GM18868 (cell line): Measurements from ENCODE around the gene TEAD2.
"Not testable (repeated sequence)": the region's sequence is repeated elsewhere in the genome, so short reads cannot be mapped to it uniquely, and the experiment has no call there.

ENCODE experiments used
- ATAC-seq: cut with Tn5 transposase; IDR thresholded peaks from one replicate; pipeline ENCODE4 v1.9.1; 2021; ENCODE audit warnings: mild to moderate bottlenecking, moderate library complexity; ENCODE audit not compliant: unreplicated experiment

Gene TEAD2

DNA sequence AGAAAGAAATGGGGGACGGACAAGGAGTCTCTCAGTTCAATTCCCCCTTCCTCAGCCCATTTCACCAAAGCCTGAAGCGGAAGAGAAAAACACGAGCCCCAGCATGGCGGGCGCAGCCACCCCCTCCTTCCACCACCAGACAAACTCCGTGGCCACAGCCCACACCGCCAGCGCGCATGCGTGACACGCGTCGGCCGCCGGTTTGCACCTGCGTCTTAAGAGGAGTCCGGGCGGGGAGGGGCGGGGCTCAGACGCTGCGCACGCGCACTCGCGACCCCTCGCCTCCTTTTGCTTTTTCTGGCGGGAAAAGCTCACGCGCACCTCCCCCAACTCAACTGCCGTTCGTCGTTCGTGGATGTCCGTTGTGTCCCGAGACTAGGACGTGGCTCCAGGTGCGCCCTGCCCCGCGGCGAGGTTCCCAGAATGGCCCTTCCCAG is 25.7 kb upstream of the TEAD2 start, which contains the start of gene KASH5:
Gene KASH5, plus strand, starts transcription at position 314 of the 437 bp plus-strand sequence. CDS start 2,635 bp downstream, outside the sequence.
- no peak for ATAC-seq

DNA sequence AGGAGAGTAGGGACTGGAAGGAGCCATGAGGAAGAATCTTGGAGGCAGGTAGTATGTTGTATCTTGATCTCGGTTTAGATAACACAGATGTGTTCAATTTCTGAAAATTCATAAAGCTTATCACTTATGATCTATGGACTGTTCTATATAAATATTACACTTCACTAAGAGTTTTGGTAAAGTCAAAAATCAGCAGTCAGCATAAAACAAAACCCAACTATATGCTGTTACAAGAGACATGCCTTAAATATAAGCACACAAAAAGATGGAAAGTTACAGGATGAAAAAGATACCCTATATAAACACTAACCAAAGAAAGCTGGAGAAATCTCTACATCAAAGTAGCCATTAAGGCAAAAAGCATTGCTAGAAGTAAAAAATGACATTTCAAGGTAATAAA is 21.4 kb upstream of the TEAD2 start:
- no peak for ATAC-seq

DNA sequence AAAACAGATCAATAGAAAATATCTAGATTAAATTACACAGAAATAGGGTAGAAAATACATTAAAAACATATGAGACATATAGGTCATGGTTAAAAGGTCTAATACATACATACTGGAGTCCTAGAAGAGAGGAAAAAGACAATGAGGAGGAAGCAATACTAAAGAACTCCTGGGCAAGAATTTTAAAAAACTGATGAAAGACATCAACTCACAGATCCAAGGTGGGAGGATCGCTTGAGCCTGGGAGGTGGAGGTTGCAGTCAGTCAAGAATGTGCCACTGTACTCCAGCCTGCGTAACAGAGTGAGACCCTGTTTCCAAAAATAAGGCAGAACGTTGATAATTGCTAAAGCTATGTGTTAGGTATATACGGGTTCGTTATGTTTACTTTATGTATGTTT is 20.4 kb upstream of the TEAD2 start:
- no peak for ATAC-seq

DNA sequence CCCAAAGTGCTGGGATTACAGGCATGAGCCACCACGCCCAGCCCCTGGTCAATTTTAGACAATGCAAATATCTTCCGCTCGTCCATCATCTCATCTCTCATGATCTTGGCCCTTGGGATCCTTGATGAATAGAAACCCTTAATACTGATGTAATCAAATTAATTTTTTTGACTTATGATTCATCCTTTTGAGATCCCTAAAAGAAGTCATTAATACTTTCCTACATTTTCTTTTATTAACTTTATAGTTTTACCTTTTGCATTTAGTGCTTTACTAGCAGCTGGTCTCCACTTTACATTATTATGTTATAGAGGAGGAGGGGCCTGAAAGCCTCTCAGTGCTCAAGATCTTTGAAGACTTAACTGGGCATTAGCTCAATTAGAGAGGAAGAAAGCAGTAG is 18.2 kb upstream of the TEAD2 start:
- ATAC-seq: no peak

DNA sequence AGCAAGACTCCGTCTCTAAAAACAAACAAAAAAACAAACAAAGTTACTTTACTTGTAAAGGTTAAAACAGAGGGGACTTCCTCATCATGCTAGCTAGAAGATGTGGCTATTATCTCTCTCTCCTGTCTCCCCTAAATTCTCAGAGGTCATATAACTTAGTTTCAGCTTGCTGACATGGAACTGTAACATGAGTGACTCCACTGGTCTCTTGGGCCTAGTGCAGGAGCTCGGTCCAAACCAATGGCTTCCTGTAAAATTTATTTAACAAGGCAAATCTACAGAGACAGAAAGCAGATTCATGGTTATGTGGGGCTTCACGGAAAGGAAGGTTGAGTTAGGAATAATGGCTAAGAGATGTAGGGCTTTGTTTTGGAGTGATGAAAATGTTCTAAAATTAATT is 16.3 kb upstream of the TEAD2 start:
- ATAC-seq: no peak

DNA sequence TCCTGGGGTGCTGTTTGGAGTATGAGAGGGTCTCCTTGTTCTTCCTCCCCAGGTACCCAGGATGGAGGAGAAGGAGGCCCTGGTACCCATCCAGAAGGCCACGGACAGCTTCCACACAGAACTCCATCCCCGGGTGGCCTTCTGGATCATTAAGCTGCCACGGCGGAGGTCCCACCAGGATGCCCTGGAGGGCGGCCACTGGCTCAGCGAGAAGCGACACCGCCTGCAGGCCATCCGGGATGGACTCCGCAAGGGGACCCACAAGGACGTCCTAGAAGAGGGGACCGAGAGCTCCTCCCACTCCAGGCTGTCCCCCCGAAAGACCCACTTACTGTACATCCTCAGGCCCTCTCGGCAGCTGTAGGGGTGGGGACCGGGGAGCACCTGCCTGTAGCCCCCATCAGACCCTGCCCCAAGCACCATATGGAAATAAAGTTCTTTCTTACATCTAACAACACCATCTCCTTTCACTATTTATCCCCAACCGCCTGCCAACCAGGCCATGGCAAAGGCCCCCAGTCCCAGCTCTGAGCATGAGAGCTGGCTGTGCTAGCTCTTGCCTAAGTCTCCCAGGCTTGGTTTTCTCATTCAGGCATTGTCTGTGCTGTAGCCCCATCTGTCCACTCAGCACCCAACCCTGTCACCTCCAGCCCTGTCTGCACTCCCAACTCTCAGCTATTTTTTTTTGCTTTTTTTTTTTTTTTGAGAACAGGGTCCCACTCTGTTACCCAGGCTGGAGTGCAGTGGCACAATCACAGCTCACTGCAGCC is 12.6 kb upstream of the TEAD2 start:
- no peak for ATAC-seq

DNA sequence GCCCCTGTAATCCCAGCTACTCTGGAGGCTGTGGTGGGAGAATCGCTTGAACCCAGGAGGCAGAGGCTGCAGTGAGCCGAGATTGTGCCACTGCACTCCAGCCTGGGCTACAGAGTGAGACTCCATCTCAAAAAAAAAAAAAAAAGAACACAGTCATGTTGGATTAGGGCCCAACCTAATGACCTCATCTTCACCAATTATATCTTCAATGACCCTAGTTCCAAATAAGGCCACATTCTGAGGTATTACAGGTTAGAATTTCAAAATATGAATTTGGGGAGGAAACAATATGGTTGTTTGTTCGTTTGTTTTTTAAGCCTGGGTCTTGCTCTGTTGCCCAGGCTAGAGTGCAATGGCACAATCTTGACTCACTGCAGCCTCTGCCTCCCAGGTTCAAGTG is 11.0 kb upstream of the TEAD2 start:
- ATAC-seq: not testable (repeated sequence)

DNA sequence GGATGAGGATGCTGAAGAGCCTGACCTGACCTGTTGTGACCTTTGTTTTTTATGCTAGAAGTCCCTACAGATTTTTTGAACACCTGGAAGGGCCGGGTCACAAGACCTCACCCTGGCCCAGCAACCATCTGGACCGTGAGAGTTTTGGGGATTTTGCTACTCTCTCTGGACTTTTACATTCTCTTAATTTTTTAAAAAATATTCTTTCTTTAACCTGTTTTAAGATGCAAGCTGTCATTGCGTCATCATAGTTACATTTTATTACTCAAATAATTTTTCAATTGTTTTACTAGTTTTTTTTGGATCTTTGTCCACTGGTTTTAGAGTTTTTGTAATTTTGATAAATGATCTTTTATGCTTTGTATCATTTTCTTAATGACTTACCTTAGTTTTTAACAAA is 9.0 kb upstream of the TEAD2 start:
- no peak for ATAC-seq

DNA sequence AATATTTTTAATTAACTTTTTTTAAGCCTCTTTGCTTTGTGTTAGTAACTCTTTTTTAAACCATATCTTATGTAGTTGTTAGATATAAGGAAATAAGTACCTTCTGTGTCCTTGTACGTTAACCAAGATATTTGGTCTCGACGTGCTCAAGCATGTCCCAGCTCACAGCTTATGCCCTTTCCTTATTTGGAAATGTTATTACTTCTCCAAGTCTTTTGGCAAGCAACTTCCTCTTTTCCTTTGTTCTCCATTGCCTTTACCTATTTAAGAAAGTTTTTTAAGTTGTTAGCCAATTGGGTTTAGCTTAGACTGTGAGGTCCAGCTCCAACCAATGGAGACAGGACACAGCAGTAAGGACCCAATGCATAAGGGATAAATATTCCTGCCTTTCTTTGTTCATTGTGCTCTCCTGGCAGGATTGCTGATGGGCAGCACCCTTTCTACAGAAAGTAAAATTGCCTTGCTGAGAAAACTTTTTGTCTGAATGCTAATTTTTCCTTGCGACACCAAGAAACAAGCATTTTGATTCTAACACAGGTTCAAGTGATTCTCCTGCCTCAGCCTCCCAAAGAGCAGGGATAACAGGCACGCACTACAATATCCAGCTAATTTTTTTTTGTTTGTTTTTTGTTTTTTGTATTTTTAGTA is 6.6 kb upstream of the TEAD2 start:
- no peak for ATAC-seq

DNA sequence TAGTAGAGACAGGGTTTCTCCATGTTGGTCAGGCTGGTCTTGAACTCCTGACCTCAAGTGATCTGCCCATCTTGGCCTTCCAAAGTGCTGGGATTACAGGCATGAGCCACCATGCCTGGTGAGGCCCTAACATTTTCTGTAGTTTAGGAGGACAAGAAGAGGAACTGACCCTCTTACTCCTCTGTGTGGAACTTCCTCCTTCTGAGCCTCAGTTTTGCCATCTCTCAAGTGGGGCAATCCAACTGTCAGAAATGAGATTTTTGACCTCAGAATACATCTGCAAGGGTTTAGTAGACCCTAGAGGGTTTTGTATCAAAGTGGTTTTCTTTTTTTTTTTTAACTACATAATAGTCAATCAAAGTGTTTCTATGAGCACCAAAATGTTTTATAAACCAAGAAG is 3.9 kb upstream of the TEAD2 start:
- ATAC-seq: no peak

DNA sequence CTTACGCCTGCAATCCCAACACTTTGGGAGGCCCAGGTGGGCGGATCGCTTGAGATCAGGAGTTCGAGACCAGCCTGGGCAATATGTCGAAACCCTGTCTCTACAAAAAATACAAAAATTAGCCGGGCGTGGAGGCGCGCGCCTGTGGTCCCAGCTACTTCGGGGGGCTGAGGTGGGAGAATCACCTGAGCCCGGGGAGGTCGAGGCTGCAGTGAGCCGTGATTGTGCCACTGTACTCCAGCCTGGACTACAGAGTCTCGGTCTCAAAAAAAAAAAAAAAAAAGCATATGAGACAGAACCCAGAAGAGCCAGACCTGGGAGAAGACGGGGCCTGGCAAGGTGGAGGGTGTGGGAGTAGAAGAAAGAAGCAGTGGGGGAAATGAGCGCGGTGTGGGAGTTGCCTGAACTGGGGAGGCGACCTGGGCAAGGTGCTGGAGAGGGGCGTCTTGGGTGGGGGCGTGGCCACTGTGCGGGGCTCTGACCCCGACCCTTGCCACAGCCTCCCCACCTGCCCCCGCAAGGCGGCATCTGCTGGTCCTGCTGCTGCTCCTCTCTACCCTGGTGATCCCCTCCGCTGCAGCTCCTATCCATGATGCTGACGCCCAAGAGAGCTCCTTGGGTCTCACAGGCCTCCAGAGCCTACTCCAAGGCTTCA is 2.0 kb upstream of the TEAD2 start:
- ATAC-seq: no peak

DNA sequence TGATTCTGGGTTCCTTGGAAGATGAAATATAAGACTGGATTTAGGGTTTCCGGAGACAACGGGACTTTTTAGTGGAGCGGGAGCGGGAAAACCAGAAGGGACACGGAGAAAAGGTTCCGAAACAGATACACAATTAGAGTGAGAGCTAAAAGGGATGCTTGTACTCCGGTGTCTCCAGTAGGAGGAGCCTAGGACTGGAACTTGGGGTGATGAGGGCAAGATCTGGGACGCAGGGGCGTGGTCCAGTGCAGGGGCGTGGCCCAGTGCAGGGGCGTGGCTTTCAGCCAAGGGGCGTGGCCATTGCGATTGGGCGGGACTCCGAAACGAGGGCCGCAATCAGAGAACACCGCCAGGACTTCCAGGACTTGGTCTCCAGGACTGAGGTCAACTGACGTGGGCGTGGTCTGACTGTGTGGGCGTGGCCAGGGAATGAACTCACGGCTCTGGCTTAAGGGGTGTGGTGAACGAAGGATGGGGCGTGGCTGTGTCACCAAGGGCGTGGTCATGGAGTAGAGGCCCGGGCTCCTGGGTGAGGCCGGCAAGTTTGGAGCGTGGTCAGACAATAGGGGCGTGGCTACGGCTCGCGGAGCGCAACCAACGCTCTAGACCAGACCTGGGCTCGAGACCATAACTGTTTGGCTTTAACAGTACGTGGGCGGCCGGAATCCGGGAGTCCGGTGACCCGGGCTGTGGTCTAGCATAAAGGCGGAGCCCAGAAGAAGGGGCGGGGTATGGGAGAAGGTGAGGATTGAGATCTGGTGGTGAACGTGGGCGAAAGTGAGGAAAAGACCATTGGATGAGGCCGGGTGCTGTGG is 1.3 kb upstream of the TEAD2 start, which contains the start of gene DKKL1:
Gene DKKL1, plus strand, starts transcription at position 610 of the 815 bp plus-strand sequence. Its CDS starts 122 bp downstream, at position 732.
- ATAC-seq: no peak

DNA sequence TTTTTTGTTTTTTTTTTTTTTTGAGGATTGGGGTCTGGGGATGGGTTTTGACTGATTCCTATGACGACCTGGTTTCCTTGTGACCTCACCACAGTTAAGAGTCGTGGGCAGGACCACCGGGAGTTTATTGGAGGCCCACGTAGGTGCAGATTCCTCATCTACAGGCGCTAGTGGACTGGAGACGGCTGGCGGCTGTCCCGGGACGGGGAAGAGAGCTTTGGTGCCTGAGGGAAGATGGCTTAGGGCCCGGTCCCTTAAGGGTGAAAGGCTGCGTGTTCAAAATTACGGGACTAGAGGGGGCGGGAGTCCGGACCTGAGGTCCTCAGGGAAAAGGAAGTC is 682 bp upstream of the TEAD2 start:
- ATAC-seq: no peak

DNA sequence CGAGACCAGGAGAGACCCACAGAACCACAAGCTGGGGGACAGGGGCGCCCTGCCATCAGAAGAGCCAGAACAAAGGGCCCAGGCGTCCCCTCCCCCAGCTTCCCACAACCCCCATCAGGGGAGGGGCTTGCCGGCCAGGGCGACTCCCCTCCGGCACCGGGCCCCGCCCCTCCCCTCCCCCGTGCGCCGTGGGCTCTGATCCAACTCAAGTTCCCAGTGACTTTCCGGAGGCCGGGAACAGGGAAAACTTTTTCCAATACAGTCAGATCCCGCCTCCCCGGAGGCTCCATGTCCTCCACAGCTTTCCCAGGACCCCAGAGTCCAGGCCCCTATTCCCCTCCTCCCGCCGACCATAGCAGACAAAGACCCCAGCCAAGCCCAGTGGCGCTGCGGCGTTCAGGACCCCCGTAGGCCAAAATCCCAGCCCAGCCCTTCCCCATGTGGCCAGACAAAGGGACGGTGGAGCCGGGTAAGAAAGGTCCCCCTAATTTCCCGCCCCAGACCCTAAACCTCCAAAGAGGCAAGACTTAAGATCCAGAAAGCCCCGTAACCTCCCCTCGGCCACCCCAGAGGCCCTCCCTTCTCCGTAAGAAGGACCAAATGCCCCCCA is 673 bp downstream of the TEAD2 start:
- no peak for ATAC-seq

DNA sequence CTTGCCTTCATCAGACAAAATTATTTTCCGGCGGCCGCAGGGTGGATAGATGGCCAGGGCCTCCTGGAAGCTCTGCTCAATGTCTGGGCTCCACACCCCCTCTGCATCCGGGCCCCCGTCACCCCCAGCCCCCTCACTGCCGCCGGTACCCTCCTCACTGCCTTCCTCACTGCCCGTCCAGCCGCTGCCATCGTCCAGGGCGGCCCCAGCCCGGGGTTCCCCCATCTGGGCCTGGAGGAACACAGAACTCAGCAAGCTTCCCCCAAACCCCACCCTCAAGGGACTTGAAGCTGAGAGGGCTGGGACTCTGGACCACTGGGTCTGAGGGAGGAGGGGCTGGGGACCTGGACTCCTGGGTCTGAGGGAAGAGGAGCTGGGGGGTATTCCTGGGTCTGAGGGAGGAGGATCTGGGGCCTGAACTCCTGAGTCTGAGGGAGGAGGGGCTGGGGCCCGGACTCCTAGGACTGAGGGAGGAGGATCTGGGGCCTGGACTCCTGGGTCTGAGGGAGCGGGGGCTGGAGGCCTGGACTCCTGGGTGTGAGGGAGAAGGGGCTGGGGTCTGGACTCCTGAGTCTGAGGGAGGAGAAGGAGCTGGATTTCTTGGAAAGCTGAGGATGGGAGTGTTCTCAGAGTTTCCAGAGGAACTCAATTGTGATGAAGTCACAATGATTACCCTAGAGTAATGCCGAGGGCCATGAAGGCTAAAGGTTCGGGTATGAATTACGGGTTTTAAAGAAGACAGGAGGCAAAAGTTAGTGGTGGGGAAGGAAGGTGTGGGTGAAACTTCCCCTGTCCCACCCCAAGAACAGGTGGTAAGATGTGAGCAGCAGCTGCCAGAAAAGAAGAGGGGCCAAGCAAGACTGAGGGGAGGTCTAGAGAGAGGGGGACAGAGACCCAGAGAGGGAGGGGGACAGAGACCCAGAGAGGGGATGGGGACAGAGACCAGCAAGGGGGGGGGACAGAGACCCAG is 2.1 kb downstream of the TEAD2 start:
- no peak for ATAC-seq

DNA sequence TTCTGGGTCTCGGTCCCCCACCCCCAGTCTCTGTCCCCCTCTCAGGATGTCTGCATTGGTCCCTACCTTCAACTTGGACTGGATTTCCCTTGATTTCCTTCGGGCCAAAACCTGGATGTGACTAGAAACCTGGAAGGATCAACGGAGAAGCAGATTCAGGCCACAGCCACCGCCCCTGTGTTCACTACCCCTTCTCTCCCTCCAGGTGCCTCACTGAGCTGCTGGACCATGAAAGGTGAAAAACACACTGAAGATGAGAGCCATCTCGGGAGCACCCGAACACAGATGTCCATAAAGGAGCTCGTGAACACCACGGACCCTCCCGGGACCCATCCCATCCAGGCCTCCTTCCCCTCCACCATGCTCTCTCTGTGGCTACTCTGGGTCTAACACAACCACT is 5.0 kb downstream of the TEAD2 start:
- ATAC-seq: no peak

DNA sequence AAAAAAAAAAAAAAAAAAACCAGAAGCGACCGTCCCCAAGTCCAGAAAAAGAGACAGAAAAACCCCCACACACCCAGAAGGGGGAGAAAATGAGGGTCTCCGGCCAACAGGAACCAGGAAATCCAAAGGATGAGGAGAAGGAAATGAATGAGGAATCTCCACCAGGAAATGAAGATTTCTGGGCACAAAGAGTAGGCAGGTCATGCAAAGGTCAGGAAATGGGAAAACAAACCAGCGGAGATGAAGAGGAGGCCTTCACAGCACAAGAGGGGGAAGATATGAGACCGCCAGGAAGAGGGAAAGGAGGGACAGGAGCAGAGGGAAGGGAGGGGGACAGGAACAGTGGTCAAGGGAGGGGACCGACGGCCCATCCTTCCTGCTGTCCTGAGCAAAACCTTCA is 5.8 kb downstream of the TEAD2 start:
- ATAC-seq: no peak

DNA sequence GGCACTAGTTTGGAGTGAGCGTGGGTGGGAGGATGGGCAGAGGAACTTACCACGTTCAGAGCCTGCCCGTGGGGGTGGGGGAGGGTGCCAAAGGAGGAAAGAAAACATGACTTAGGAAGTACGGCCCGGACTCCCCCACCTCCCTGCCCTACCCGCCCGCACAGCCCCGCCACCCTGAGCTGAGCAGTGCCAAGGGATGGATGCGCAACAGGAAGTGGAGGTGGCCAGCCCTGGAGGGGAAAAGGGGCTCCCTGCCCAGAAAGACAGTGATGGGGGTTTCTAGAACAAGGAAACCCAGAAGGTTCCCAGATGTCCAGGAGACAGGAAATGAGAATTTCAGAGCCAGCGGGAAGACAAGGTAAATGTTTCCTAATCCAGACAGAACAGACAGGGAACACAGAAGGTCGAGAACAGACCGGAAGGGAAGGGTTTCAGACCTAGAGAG is 6.3 kb downstream of the TEAD2 start:
- no peak for ATAC-seq

DNA sequence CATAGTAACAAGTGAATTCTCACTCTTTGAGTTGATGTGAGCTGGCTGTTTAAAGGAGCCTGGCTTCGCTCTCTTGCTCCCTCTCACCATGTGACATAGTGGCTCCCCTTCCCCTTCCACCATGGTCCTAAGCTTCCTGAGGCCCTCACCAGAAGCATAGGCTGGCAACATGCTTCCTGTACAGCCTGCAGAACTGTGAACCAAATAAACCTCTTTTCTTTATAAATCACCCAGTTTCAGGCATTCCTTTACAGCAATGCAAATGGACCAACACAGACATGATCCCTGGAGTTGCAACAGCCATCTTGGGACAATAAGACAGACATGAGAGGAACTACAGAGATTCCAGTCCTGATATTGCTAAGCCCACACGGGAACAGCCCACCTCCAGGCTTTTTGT is 12.6 kb downstream of the TEAD2 start:
- ATAC-seq: no peak
